HG03378 (cell line): ENCODE measurements around the gene ACSL3.
"Not testable (repeated sequence)": the region's sequence is repeated elsewhere in the genome, so short reads cannot be mapped to it uniquely, and the experiment has no call there.

Experiments used
- ATAC-seq: cut with Tn5 transposase; IDR thresholded peaks from one replicate; pipeline ENCODE4 v1.9.1; 2021; ENCODE audit warnings: mild to moderate bottlenecking, moderate library complexity; ENCODE audit not compliant: unreplicated experiment

Gene ACSL3

GRCh38 chr2:222851956-222852617, 8.7 kb upstream of the ACSL3 start:
- ATAC-seq: no peak

- no peak for ATAC-seq
Measured at GRCh38 chr2:222854773-222855700, 5.8 kb upstream of the ACSL3 start.

GRCh38 chr2:222859786-222860612, 837 bp upstream of the ACSL3 start:
- ATAC-seq: no peak

- ATAC-seq: peak; percentile 26
Measured at GRCh38 chr2:222861411-222862105, 722 bp downstream of the ACSL3 start.

GRCh38 chr2:222862106-222862908, 1.5 kb downstream of the ACSL3 start:
- ATAC-seq: no peak

GRCh38 chr2:222862909-222863544, 2.2 kb downstream of the ACSL3 start:
- ATAC-seq: no peak

GRCh38 chr2:222864296-222864695, 3.5 kb downstream of the ACSL3 start:
- ATAC-seq: no peak

GRCh38 chr2:222865301-222865700, 4.5 kb downstream of the ACSL3 start:
- ATAC-seq: no peak

- ATAC-seq: no peak
Measured at GRCh38 chr2:222866358-222866960, 5.6 kb downstream of the ACSL3 start.

- not testable (repeated sequence) for ATAC-seq
Measured at GRCh38 chr2:222868560-222869251, 7.9 kb downstream of the ACSL3 start.

GRCh38 chr2:222869252-222869560, 8.4 kb downstream of the ACSL3 start:
- ATAC-seq: no peak

- no peak for ATAC-seq
Measured at GRCh38 chr2:222871291-222871690, 10.5 kb downstream of the ACSL3 start.

GRCh38 chr2:222872551-222872950, 11.7 kb downstream of the ACSL3 start:
- ATAC-seq: no peak

GRCh38 chr2:222875482-222875881, 14.6 kb downstream of the ACSL3 start:
- no peak for ATAC-seq

GRCh38 chr2:222876947-222877346, 16.1 kb downstream of the ACSL3 start:
- ATAC-seq: no peak

GRCh38 chr2:222877556-222878300, 16.9 kb downstream of the ACSL3 start:
- ATAC-seq: no peak

GRCh38 chr2:222878301-222878876, 17.6 kb downstream of the ACSL3 start:
- ATAC-seq: no peak
